H9 (cell line): ENCODE results near the gene STMN3. TPM values are rescaled to one million over a fixed set of nuclear protein-coding genes. Genes with fewer than 3 reads are reported as not detected.

ENCODE experiments used
- DNase-seq: peaks from one replicate; pipeline ENCODE4 v3.0.0-alpha.2; 2017
- H2AFZ ChIP-seq: one replicate; pipeline ENCODE4 v1.6.1; 2013; ENCODE audit warnings: mild to moderate bottlenecking, low read length, control low read depth, moderate library complexity
- H2AK5ac ChIP-seq: 2 replicates; pipeline ENCODE4 v1.6.1; 2013; ENCODE audit warnings: low read length, control low read depth, mixed read lengths; ENCODE audit not compliant: insufficient read length
- H2BK120ac ChIP-seq: one replicate; pipeline ENCODE4 v1.6.1; 2013; ENCODE audit warnings: low read depth, mild to moderate bottlenecking, low read length, control low read depth, inconsistent platforms; ENCODE audit not compliant: poor library complexity, severe bottlenecking
- H2BK12ac ChIP-seq: 2 replicates; pipeline ENCODE4 v1.6.1; 2013; ENCODE audit warnings: low read length, control low read depth, mixed read lengths, low read depth; ENCODE audit not compliant: insufficient read length
- H2BK15ac ChIP-seq: 2 replicates; pipeline ENCODE4 v1.6.1; 2013; ENCODE audit warnings: low read depth, low read length, control low read depth
- H2BK20ac ChIP-seq: one replicate; pipeline ENCODE4 v1.6.1; 2013; ENCODE audit warnings: low read depth, mild to moderate bottlenecking, low read length, control low read depth, inconsistent platforms; ENCODE audit not compliant: poor library complexity, severe bottlenecking
- H2BK5ac ChIP-seq: 2 replicates; pipeline ENCODE4 v1.6.1; 2013; ENCODE audit warnings: low read length, control low read depth, mixed read lengths; ENCODE audit not compliant: insufficient read length
- H3K14ac ChIP-seq: 2 replicates; pipeline ENCODE4 v1.6.1; 2013; ENCODE audit warnings: low read length, control low read depth; ENCODE audit not compliant: insufficient read depth
- H3K18ac ChIP-seq: 2 replicates; pipeline ENCODE4 v1.6.1; 2013; ENCODE audit warnings: low read depth, mild to moderate bottlenecking, mixed read lengths, low read length, control low read depth; ENCODE audit not compliant: insufficient read length
- H3K23ac ChIP-seq: 2 replicates; pipeline ENCODE4 v1.6.1; 2013; ENCODE audit warnings: low read length, control low read depth, mixed read lengths, low read depth; ENCODE audit not compliant: insufficient read length
- H3K23me2 ChIP-seq: 2 replicates; pipeline ENCODE4 v1.6.1; 2013; ENCODE audit warnings: low read depth, mild to moderate bottlenecking, mixed read lengths, low read length, control low read depth; ENCODE audit not compliant: insufficient read length, poor library complexity, severe bottlenecking
- H3K27ac ChIP-seq: 2 replicates; pipeline ENCODE4 v1.5.1; 2013; ENCODE audit warnings: low read length, control low read depth, mixed read lengths, low read depth; ENCODE audit not compliant: insufficient read length
- H3K27me3 ChIP-seq: 2 replicates; pipeline ENCODE4 v1.6.1; 2013; ENCODE audit warnings: low read length, control low read depth, inconsistent platforms; ENCODE audit not compliant: insufficient read depth
- H3K4ac ChIP-seq: 2 replicates; pipeline ENCODE4 v1.6.1; 2013; ENCODE audit warnings: low read depth, mild to moderate bottlenecking, control low read depth, inconsistent platforms, low read length, moderate library complexity
- H3K4me1 ChIP-seq: 2 replicates; pipeline ENCODE4 v1.6.1; 2013; ENCODE audit warnings: low read length, control low read depth, inconsistent platforms; ENCODE audit not compliant: insufficient read depth
- H3K4me2 ChIP-seq: 2 replicates; pipeline ENCODE4 v1.6.1; 2013; ENCODE audit warnings: low read length, control low read depth, mixed read lengths; ENCODE audit not compliant: insufficient read length, insufficient read depth
- H3K56ac ChIP-seq: 2 replicates; pipeline ENCODE4 v1.6.1; 2013; ENCODE audit warnings: low read depth, mild to moderate bottlenecking, mixed read lengths, low read length, control low read depth; ENCODE audit not compliant: insufficient read length
- H3K79me1 ChIP-seq: 2 replicates; pipeline ENCODE4 v1.6.1; 2013; ENCODE audit warnings: low read depth, mild to moderate bottlenecking, moderate library complexity, low read length, control low read depth, inconsistent platforms; ENCODE audit not compliant: insufficient read depth, poor library complexity, severe bottlenecking
- H3K79me2 ChIP-seq: 2 replicates; pipeline ENCODE4 v1.6.1; 2013; ENCODE audit warnings: low read length, control low read depth, inconsistent platforms; ENCODE audit not compliant: insufficient read depth
- H3K9ac ChIP-seq: 2 replicates; pipeline ENCODE4 v1.6.1; 2013; ENCODE audit warnings: low read length, control low read depth, mixed read lengths; ENCODE audit not compliant: insufficient read length; ENCODE audit errors: extremely low read depth
- H3K9me3 ChIP-seq: one replicate; pipeline ENCODE4 v1.6.1; 2013; ENCODE audit warnings: low read depth, low read length, inconsistent platforms; ENCODE audit not compliant: control insufficient read depth
- H3T11ph ChIP-seq: one replicate; pipeline ENCODE4 v1.6.1; 2013; ENCODE audit warnings: mild to moderate bottlenecking, low read length, control low read depth, inconsistent platforms
- H4K20me1 ChIP-seq: one replicate; pipeline ENCODE4 v1.6.1; 2013; ENCODE audit not compliant: control insufficient read depth, insufficient read length, insufficient read depth
- H4K5ac ChIP-seq: 2 replicates; pipeline ENCODE4 v1.6.1; 2013; ENCODE audit warnings: low read depth, mild to moderate bottlenecking, mixed read lengths, low read length, control low read depth; ENCODE audit not compliant: insufficient read length
- H4K8ac ChIP-seq: replicated peaks from 2 replicates; pipeline ENCODE4 v1.6.1; 2013; ENCODE audit warnings: low read length, control low read depth, mixed read lengths, low read depth; ENCODE audit not compliant: insufficient read length
- H4K91ac ChIP-seq: 2 replicates; pipeline ENCODE4 v1.6.1; 2013; ENCODE audit warnings: low read depth, mild to moderate bottlenecking, moderate library complexity, mixed read lengths, low read length, control low read depth; ENCODE audit not compliant: insufficient read length
- H3K27ac Mint-ChIP-seq, 3 experiments: 2 replicates in 2 of 3; 3 replicates in 1 of 3; pipeline ENCODE4 v1.8.0; 2020 to 2021; ENCODE audit warnings: mixed read lengths in 3 of 3, mild to moderate bottlenecking in 1 of 3, moderate library complexity in 1 of 3
- H3K27me3 Mint-ChIP-seq: 2 replicates; pipeline ENCODE4 v1.8.0; 2021; ENCODE audit warnings: low read depth, mild to moderate bottlenecking, moderate library complexity, mixed read lengths
- H3K36me3 Mint-ChIP-seq, 3 experiments: 2 replicates in 2 of 3; 3 replicates in 1 of 3; pipeline ENCODE4 v1.8.0; 2020 to 2021; ENCODE audit warnings: low read depth in 3 of 3, mixed read lengths in 3 of 3; ENCODE audit not compliant: insufficient read depth in 1 of 3
- H3K4me1 Mint-ChIP-seq, 2 experiments: 2 replicates each; pipeline ENCODE4 v1.8.0; 2020; ENCODE audit warnings: mixed read lengths in 2 of 2
- H3K4me3 Mint-ChIP-seq, 2 experiments: 2 replicates in 1 of 2; 3 replicates in 1 of 2; pipeline ENCODE4 v1.8.0; 2020 to 2021; ENCODE audit warnings: mild to moderate bottlenecking in 2 of 2, mixed read lengths in 2 of 2, moderate library complexity in 1 of 2
- H3K9me3 Mint-ChIP-seq, 2 experiments: 2 replicates in 1 of 2; 3 replicates in 1 of 2; pipeline ENCODE4 v1.8.0; 2020; ENCODE audit warnings: mild to moderate bottlenecking in 2 of 2, mixed read lengths in 2 of 2, moderate library complexity in 1 of 2
- WGBS: extraction: QIAGEN DNeasy Blood & Tissue Kit; methylation state at CpG from one replicate; pipeline ENCODE4 v1.1.7; 2013; ENCODE audit warnings: missing lambda C conversion rate, low lambda C conversion rate, mixed read lengths; ENCODE audit not compliant: insufficient read length; ENCODE audit errors: extremely low coverage; 5-methylcytosine and 5-hydroxymethylcytosine counted together
- total RNA-seq: library from RNA; stranded (reverse); gene quantifications from 2 replicates; pipeline ENCODE4 v1.2.1, GENCODE V29; 2021
- TF ChIP-seq, protein P1 (sequence below): fragments of 200-600 bp; sonication (generic); conservative IDR thresholded peaks from 3 replicates; pipeline ENCODE4 v1.8.0; 2021; ENCODE audit warnings: antibody characterized with exemption, mild to moderate bottlenecking

The STMN3 gene
- total RNA-seq, 1 experiment from 2014 or later = 54.0 TPM

- Histone ChIP-seq H3K9ac (no peak overlapping the region), H3K27ac (no peak overlapping the region), H3K79me1 (no peaks in the 10 kb centered on the region), H3K18ac (no peak overlapping the region), H2BK5ac (no peak overlapping the region), H3K27me3 (no peaks in the 10 kb centered on the region), H3K4ac (no peak overlapping the region), H4K91ac (no peak overlapping the region), H3K4me2 (no peak overlapping the region), H3K56ac (no peak overlapping the region), H2BK12ac (no peak overlapping the region), H3T11ph (no peak overlapping the region), H3K23me2 (peaks cover 4% of the 10 kb centered on the region), H2AFZ (no peak overlapping the region), H3K23ac (no peak overlapping the region), H3K4me1 (no peaks in the 10 kb centered on the region), H2BK20ac (no peak overlapping the region), H3K9me3 (no peaks in the 10 kb centered on the region), H2BK15ac (no peak overlapping the region), H2AK5ac (no peak overlapping the region), H4K8ac (no peak overlapping the region), H3K14ac (no peak overlapping the region), H2BK120ac (no peak overlapping the region), H4K5ac (no peak overlapping the region), H3K79me2 (no peaks in the 10 kb centered on the region), H4K20me1 (no peaks in the 10 kb centered on the region)
- no CpG with 5 or more reads among the region's 21 CpGs for WGBS
- DNase-seq = no peak
- no peak overlapping the region for H3K4me3 Mint-ChIP-seq
- peaks cover 2 to 10% of the 10 kb centered on the region in 2 experiments for H3K4me1 Mint-ChIP-seq
- peaks cover 14 to 20% (median 17%) of the 10 kb centered on the region in 3 experiments; a peak in 6 of 7 replicates for H3K36me3 Mint-ChIP-seq
- TF ChIP-seq, protein P1, sequence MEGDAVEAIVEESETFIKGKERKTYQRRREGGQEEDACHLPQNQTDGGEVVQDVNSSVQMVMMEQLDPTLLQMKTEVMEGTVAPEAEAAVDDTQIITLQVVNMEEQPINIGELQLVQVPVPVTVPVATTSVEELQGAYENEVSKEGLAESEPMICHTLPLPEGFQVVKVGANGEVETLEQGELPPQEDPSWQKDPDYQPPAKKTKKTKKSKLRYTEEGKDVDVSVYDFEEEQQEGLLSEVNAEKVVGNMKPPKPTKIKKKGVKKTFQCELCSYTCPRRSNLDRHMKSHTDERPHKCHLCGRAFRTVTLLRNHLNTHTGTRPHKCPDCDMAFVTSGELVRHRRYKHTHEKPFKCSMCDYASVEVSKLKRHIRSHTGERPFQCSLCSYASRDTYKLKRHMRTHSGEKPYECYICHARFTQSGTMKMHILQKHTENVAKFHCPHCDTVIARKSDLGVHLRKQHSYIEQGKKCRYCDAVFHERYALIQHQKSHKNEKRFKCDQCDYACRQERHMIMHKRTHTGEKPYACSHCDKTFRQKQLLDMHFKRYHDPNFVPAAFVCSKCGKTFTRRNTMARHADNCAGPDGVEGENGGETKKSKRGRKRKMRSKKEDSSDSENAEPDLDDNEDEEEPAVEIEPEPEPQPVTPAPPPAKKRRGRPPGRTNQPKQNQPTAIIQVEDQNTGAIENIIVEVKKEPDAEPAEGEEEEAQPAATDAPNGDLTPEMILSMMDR = no peak
- H3K27me3 Mint-ChIP-seq = peaks cover 6% of the 10 kb centered on the region
- H3K27ac Mint-ChIP-seq = no peak overlapping the region
- peaks cover 3 to 5% of the 10 kb centered on the region in 2 experiments; a peak in 3 of 5 replicates for H3K9me3 Mint-ChIP-seq
Measured at GRCh38 chr20:63693733-63694583, 40.7 kb upstream of the STMN3 start.
